ENCODE data around the gene DHDH. TPM values are rescaled to one million over a fixed set of nuclear protein-coding genes. Genes with fewer than 3 reads are reported as not detected.
"Not testable (repeated sequence)": the region's sequence is repeated elsewhere in the genome, so short reads cannot be mapped to it uniquely, and the experiment has no call there.

Gene DHDH
- total RNA-seq, 1 donor from 2014 or later: 1.0 TPM

GRCh38 chr19:48920949-48921348 is 12.6 kb upstream of the DHDH start:
- Histone ChIP-seq H3K4me3 (ENCODE audit: low read depth, low read length) (no peak overlapping the region), H3K27me3 (ENCODE audit: control insufficient read depth, insufficient read depth, low read length) (no peaks in the 10 kb centered on the region), H3K36me3 (ENCODE audit: control insufficient read depth, insufficient read depth, low read length) (no peaks in the 10 kb centered on the region)
- TF ChIP-seq CTCF (IDR thresholded peaks at IDR 0.05; ENCODE audit: insufficient read depth, low read length, poor library complexity, severe bottlenecking): no peak
- DNase-seq (ENCODE audit: low read depth): no peak

DNA sequence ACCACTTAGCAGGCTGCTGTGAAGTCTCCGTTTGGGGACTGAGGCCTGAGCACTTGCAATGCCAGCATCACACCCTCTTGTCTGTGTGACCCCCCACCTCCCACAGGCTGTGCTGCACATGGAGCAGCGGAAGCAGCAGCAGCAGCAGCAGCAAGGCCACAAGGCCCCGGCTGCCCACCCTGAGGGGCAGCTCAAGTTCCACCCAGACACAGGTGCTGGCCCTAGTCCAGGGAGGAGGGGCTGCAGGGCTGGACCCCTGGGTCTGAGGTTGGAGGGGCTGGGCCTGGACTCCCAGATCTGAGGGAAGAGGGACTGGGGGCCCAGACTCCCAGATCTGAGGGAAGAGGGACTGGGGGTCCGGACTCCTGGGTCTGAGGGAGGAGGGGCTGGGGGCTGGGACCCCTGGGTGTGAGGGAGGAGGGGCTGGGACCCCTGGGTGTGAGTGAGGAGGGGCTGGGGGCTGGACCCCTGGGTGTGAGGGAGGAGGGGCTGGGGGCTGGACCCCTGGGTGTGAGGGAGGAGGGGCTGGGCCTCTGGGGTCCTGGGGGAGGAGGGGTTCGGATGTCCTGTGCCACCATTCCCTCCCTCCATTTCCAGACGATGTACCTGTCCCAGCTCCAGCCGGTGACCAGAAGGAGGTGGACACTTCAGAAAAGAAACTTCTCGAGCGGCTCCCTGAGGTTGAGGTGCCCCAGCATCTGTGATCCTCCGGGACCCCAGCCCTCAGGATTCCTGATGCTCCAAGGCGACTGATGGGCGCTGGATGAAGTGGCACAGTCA is 11.6 kb upstream of the DHDH start:
- no peaks in the 10 kb centered on the region for H3K36me3 ChIP-seq (ENCODE audit: control insufficient read depth, insufficient read depth, low read length)
- no peak for TF ChIP-seq CTCF (IDR thresholded peaks at IDR 0.05; ENCODE audit: insufficient read depth, low read length, poor library complexity, severe bottlenecking)
- DNase-seq (ENCODE audit: low read depth): no peak
- no peak overlapping the region for H3K4me3 ChIP-seq (ENCODE audit: low read depth, low read length)
- no peaks in the 10 kb centered on the region for H3K27me3 ChIP-seq (ENCODE audit: control insufficient read depth, insufficient read depth, low read length)

- H3K36me3 ChIP-seq (ENCODE audit: control insufficient read depth, insufficient read depth, low read length): no peaks in the 10 kb centered on the region
- no peak overlapping the region for H3K4me3 ChIP-seq (ENCODE audit: low read depth, low read length)
- TF ChIP-seq CTCF (IDR thresholded peaks at IDR 0.05; ENCODE audit: insufficient read depth, low read length, poor library complexity, severe bottlenecking): no peak
- no peak for DNase-seq (ENCODE audit: low read depth)
- no peaks in the 10 kb centered on the region for H3K27me3 ChIP-seq (ENCODE audit: control insufficient read depth, insufficient read depth, low read length)
Observed at GRCh38 chr19:48922548-48923490, 10.7 kb upstream of the DHDH start.

DNA sequence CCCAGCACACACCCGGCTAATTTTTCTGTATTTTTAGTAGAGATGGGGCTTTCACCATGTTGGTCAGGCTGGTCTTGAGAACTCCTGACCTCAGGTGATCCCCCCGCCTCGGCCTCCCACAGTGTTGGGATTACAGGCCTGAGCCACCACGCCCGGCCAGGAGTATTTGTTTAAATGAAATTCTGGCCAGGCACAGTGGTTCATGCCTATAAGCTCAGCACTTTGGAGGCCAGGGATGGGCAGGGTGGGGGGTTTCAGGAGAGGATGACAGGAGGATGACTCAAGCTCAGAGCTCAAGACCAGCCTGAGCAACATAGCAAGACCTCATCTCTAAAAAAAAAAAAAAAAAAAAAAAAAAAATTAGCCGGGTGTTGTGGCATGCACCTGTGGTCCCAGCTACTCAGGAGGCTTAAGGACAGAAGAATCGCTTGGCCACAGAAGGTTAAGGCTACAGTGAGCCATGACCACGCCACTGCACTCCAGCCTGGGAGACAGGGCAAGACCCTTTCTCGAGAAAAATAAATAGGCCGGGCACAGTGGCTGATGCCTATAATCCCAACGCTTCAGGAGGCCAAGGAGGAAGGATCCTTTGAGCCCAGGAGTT is 8.2 kb upstream of the DHDH start:
- Histone ChIP-seq H3K4me3 (ENCODE audit: low read depth, low read length) (no peak overlapping the region), H3K27me3 (ENCODE audit: control insufficient read depth, insufficient read depth, low read length) (no peaks in the 10 kb centered on the region), H3K36me3 (ENCODE audit: control insufficient read depth, insufficient read depth, low read length) (no peaks in the 10 kb centered on the region)
- DNase-seq (ENCODE audit: low read depth): peak; percentile 71
- no peak for TF ChIP-seq CTCF (IDR thresholded peaks at IDR 0.05; ENCODE audit: insufficient read depth, low read length, poor library complexity, severe bottlenecking)

DNA sequence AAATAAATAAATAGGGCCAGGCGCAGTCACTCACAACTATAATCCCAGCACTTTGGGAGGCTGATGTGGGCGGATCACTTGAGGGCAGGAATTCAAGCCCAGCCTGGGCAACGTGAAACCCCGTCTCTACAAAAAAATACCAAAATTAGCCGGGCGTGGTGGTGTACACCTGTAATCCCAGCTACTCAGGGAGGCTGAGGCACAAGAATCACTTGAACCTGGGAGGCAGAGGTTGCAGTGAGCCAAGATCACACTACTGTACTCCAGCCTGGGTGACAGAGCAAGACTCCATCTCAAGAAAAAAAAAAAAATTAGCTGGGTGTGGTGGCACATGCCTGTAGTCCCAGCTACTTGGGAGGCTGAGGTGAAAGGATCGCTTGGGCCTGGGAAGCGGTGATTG is 7.6 kb upstream of the DHDH start:
- H3K27me3 ChIP-seq (ENCODE audit: control insufficient read depth, insufficient read depth, low read length); DNase-seq (ENCODE audit: low read depth); H3K36me3 ChIP-seq (ENCODE audit: control insufficient read depth, insufficient read depth, low read length): not testable (repeated sequence)

DNA sequence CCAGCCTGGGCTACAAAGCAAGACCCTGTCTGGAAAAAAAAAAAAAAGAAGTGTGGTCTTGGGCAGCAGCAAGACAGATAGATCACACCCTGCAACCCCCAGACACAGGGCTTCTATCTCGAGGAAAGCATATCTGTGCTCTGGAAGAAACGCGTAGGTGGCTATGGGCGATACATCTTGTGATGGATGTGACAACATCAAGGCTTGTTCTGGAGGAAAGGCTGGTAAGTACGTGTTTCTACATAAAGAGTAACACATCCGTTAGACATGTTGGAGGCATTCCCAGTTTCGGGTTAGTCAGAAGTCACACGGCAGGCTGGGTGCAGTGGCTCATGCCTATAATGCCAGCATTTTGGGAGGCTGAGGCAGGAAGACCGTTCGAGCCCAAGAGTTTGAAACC is 6.6 kb upstream of the DHDH start:
- H3K36me3 ChIP-seq (ENCODE audit: control insufficient read depth, insufficient read depth, low read length): no peaks in the 10 kb centered on the region
- TF ChIP-seq CTCF (IDR thresholded peaks at IDR 0.05; ENCODE audit: insufficient read depth, low read length, poor library complexity, severe bottlenecking): no peak
- no peak overlapping the region for H3K4me3 ChIP-seq (ENCODE audit: low read depth, low read length)
- H3K27me3 ChIP-seq (ENCODE audit: control insufficient read depth, insufficient read depth, low read length): no peaks in the 10 kb centered on the region
- peak; percentile 72 for DNase-seq (ENCODE audit: low read depth)

More for the DNA sequence above, 7.6 kb upstream of the DHDH start:
- not testable (repeated sequence) for H3K4me3 ChIP-seq (ENCODE audit: low read depth, low read length)

DNA sequence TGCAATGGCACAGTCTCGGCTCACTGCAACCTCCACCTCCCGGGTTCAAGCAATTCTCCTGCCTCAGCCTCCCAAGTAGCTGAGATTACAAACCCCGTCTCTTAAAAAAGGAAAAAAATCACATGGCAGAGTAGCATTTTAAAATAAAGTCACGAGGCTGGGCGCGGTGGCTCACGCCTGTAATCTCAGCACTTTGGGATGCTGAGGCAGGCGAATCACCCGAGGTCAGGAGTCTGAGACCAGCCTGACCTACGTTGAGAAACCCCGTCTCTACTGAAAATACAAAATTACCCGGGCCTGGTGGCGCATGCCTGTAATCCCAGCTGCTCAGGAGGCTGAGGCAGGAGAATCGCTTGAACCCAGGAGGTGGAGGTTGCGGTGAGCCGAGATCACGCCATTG is 5.8 kb upstream of the DHDH start:
- not testable (repeated sequence) for H3K4me3 ChIP-seq (ENCODE audit: low read depth, low read length); H3K36me3 ChIP-seq (ENCODE audit: control insufficient read depth, insufficient read depth, low read length); H3K27me3 ChIP-seq (ENCODE audit: control insufficient read depth, insufficient read depth, low read length); DNase-seq (ENCODE audit: low read depth)

Data from kidney epithelial cell (primary cell).